ENCODE results near the gene BRME1. TPM values are rescaled to one million over a fixed set of nuclear protein-coding genes. Genes with fewer than 3 reads are reported as not detected.
A peak's percentile ranks its signal among the peaks of the same experiment; 100 is the strongest.

BRME1 gene
- total and polyA plus RNA-seq, 10 donors: 0.97 to 3.8 (median 2.4) TPM

GRCh38 chr19:13838435-13839129, 67.3 kb downstream of the BRME1 start:
- Histone ChIP-seq H3K4me3 (peak overlapping the region; percentile 57 to 94 (median 77)), H3K27me3 (replicated peaks in 1 of 7) (no peaks in the 10 kb centered on the region), H3K36me3 (peaks cover 0 to 43% (median 19%) of the 10 kb centered on the region in 6 donors), H3K27ac (peak overlapping the region; percentile 91 to 100 (median 98)), H3K4me1 (peaks cover 63 to 97% (median 91%) of the 10 kb centered on the region in 6 donors), H3K9me3 (no peaks in the 10 kb centered on the region)
- TF ChIP-seq POLR2AphosphoS5 (IDR thresholded peaks at IDR 0.05) (no peak), POLR2A (IDR thresholded peaks at IDR 0.05) (peak in 1 of 3 donors; percentile 20)
- intact Hi-C loops (cut with DNase I; ENCODE audit: low total_unique reads): no loop called here
- no peak for DNase-seq
- WGBS, 5 donors: 32 to 55% (median 34%) methylated on average over 16 to 18 of the region's 18 CpGs

DNA sequence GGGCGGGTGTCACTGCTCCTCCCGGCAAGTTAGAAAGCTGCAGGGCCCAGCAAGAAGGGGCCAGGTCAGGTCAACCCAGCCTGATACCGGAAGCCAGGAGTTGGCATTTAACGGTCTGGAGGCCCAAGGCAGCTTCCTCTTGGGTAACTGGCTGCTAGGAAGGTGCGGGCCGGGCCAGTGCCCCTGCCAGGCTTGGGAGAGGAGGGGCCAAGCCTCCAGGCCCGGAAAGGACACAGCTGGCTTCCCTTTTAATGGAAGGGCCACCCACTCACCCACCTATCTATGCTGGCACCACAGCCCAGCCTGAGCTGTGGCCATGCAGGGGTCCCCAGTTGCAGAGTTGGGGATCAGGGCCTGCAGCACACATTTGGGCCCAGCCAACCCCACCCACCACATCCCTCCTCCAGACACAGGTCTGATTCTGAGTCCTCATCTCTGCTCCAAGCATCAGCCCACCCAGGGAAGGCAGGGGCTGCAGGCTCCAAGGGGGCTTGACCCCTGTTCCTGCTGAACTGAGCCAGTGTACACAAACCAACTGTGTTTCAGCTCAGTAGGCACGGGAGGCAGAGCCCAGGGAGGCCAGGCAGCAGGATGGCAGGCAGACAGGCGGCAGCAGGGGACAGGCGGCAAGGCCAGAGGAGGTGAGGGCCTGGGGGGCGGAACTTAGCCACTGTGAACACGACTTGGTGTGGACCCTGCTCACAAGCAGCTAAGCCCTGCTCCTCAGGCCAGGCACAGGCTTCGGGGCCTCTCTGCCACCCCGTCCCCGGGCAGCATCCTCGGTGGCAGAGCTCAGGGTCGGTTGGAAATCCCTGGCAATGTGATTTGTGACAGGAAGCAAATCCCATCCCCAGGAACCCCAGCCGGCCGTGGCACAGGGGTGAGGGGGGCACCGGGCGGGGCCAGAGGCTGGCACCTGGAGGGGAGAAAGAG, 69.9 kb downstream of the BRME1 start:
- Histone ChIP-seq H3K4me1 (peaks cover 55 to 88% (median 83%) of the 10 kb centered on the region in 6 donors), H3K4me3 (peak overlapping the region in 5 of 8 donors; percentile 16 to 94 (median 18)), H3K36me3 (peaks cover 0 to 50% (median 19%) of the 10 kb centered on the region in 6 donors), H3K27ac (peak overlapping the region; percentile 91 to 100 (median 98)), H3K9me3 (no peaks in the 10 kb centered on the region), H3K27me3 (replicated peaks in 1 of 7) (no peaks in the 10 kb centered on the region)
- peak; percentile 93 for DNase-seq
- intact Hi-C loops (cut with DNase I; ENCODE audit: low total_unique reads): no loop called here
- TF ChIP-seq CTCF (IDR thresholded peaks at IDR 0.05 in 8 of 11, conservative IDR thresholded peaks at IDR 0.05 in 3 of 11) (peak in 2 of 11 experiments; percentile 21 to 26), POLR2AphosphoS5 (IDR thresholded peaks at IDR 0.05) (peak; percentile 70 to 91 (median 77)), POLR2A (IDR thresholded peaks at IDR 0.05) (no peak)
- 13 to 24% (median 19%) methylated on average over 17 to 21 of the region's 21 CpGs for WGBS, 5 donors

DNA sequence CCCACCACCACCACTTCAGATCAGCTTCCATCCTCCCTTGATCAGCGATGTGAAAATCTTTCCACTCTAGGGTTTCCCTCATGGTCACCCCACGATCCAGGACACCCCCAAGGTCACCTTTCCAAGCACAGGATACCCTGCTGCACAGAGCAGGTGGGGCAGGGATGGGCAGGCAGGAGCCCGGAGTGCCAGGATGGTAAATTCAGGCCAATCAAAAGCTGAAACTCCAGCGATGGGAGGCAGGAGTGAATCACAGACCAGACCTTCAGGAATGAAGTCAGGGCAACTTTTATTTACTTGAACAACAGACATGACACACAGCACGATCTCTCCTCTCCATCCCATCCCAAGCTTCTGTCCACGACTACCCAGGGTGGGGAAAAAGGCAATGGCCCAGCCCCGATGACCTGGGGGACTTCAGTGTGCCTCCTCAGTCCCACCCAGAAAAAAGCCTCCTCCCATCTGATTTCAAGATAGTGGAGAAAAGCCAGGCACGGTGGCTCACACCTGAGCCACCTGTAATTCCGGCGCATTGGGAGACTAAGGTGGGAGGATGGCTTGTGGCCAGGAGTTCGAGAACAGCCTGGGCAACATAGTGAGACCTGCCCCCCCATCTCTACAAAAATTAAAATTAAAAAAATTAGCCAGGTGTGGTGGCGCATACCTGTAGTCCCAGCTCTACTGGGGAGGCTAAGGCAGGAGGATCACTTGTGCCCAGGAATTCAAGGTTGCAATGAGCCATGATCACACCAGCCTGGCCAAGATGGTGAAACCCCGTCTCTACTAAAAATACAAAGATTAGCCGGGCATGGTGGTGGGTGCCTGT, 71.5 kb downstream of the BRME1 start:
- H3K4me1 ChIP-seq: peaks cover 48 to 72% (median 68%) of the 10 kb centered on the region in 6 donors
- intact Hi-C loops (cut with DNase I; ENCODE audit: low total_unique reads): no loop called here
- DNase-seq: no peak
- 70 to 87% (median 74%) methylated on average over 13 to 14 of the region's 14 CpGs for WGBS, 5 donors
- H3K9me3 ChIP-seq: no peaks in the 10 kb centered on the region
- no peaks in the 10 kb centered on the region for H3K27me3 ChIP-seq (replicated peaks in 1 of 7)
- peaks cover 0 to 66% (median 28%) of the 10 kb centered on the region in 6 donors for H3K36me3 ChIP-seq
- H3K27ac ChIP-seq: peak overlapping the region; percentile 17 to 100 (median 98)
- H3K4me3 ChIP-seq: peak overlapping the region in 3 of 8 donors; percentile 30 to 94 (median 40)
- TF ChIP-seq POLR2A (IDR thresholded peaks at IDR 0.05) (no peak), CTCF (IDR thresholded peaks at IDR 0.05 in 8 of 11, conservative IDR thresholded peaks at IDR 0.05 in 3 of 11) (no peak), POLR2AphosphoS5 (IDR thresholded peaks at IDR 0.05) (peak in 1 of 3 donors; percentile 43)
